Common myeloid progenitor, CD34-positive (primary cell): Measurements from ENCODE around the gene RSPRY1.

Experiments used
- CTCF ChIA-PET: fragments of 350-600 bp; sonication (Branson Sonifier 250); formaldehyde crosslinking; loops from one replicate; lab custom pipeline; 2021; ENCODE audit warnings: antibody characterized with exemption; lab: Charles Lee
- POLR2A ChIA-PET: fragments of 350-600 bp; sonication (Branson Sonifier 250); formaldehyde crosslinking; loops from one replicate; lab custom pipeline; 2021; ENCODE audit warnings: antibody characterized with exemption; lab: Charles Lee
- DNase-seq, 3 donors: peaks; one replicate each; pipeline versions ENCODE4 v3.0.0 to v3.0.0-alpha.2; 2013
- H3K27ac ChIP-seq, 2 experiments: 1 replicate in 1 of 2; 2 replicates in 1 of 2; pipeline ENCODE4 v1.7.0; 2013; ENCODE audit warnings: inconsistent platforms in 2 of 2, low read length in 2 of 2, mild to moderate bottlenecking in 2 of 2, low read depth in 1 of 2, moderate library complexity in 1 of 2; ENCODE audit not compliant: severe bottlenecking in 2 of 2, insufficient read depth in 1 of 2, poor library complexity in 1 of 2
- H3K27me3 ChIP-seq, 5 experiments: replicated peaks in 2 of 5; 1 replicate in 3 of 5; 2 replicates in 2 of 5; pipeline versions ENCODE4 v1.6.1 to v1.7.0; 2013; ENCODE audit warnings: low read length in 4 of 5, mild to moderate bottlenecking in 2 of 5, moderate library complexity in 2 of 5, inconsistent platforms in 1 of 5; ENCODE audit not compliant: insufficient read depth in 5 of 5, control insufficient read depth in 4 of 5
- H3K36me3 ChIP-seq, 4 experiments: 1 replicate in 2 of 4; 2 replicates in 2 of 4; pipeline versions ENCODE4 v1.6.1 to v1.7.0; 2013; ENCODE audit warnings: low read length in 3 of 4, control low read depth in 1 of 4, mild to moderate bottlenecking in 1 of 4; ENCODE audit not compliant: control insufficient read depth in 4 of 4, insufficient read depth in 4 of 4
- H3K4me1 ChIP-seq, 4 experiments: 1 replicate in 3 of 4; 2 replicates in 1 of 4; pipeline versions ENCODE4 v1.6.1 to v1.7.1; 2013; ENCODE audit warnings: low read length in 3 of 4, mild to moderate bottlenecking in 3 of 4, control low read depth in 1 of 4, inconsistent platforms in 1 of 4, moderate library complexity in 1 of 4; ENCODE audit not compliant: control insufficient read depth in 4 of 4, insufficient read depth in 4 of 4; ENCODE audit errors: control extremely low read depth in 1 of 4
- H3K4me3 ChIP-seq, 7 experiments: 1 replicate in 4 of 7; 2 replicates in 3 of 7; pipeline versions ENCODE4 v1.5.1 to v1.7.0; 2013; ENCODE audit warnings: mild to moderate bottlenecking in 7 of 7, low read length in 6 of 7, moderate library complexity in 6 of 7, inconsistent platforms in 2 of 7, low read depth in 2 of 7, control low read depth in 1 of 7; ENCODE audit not compliant: insufficient read depth in 4 of 7, control insufficient read depth in 1 of 7; ENCODE audit errors: extremely low read depth in 1 of 7
- H3K9me3 ChIP-seq, 5 experiments: 1 replicate in 4 of 5; 2 replicates in 1 of 5; pipeline versions ENCODE4 v1.6.1 to v1.7.1; 2013; ENCODE audit warnings: low read length in 4 of 5, mild to moderate bottlenecking in 2 of 5, inconsistent platforms in 1 of 5, low read depth in 1 of 5, moderate library complexity in 1 of 5; ENCODE audit not compliant: control insufficient read depth in 4 of 5, insufficient read depth in 2 of 5; ENCODE audit errors: control extremely low read depth in 1 of 5
- whole genome bisulfite sequencing: methylation state at CpG from one replicate; pipeline ENCODE4 v1.1.5; 2013; ENCODE audit not compliant: insufficient coverage; 5-methylcytosine and 5-hydroxymethylcytosine counted together

RSPRY1 gene

GRCh38 chr16:57229079-57229478 lies 43.0 kb downstream of the RSPRY1 start:
- no peak for DNase-seq
- H3K27ac ChIP-seq = no peak overlapping the region
- H3K27me3 ChIP-seq = no peaks in the 10 kb centered on the region
- POLR2A ChIA-PET = no interaction called here
- H3K4me3 ChIP-seq = no peak overlapping the region
- CTCF ChIA-PET = no interaction called here
- H3K9me3 ChIP-seq = no peaks in the 10 kb centered on the region
- H3K36me3 ChIP-seq = peaks cover 28 to 79% (median 57%) of the 10 kb centered on the region in 4 experiments
- WGBS = no CpG with 5 or more reads among the region's 1 CpG
- H3K4me1 ChIP-seq = no peaks in the 10 kb centered on the region

GRCh38 chr16:57231821-57232350 lies 45.8 kb downstream of the RSPRY1 start:
- H3K9me3 ChIP-seq = no peaks in the 10 kb centered on the region
- H3K36me3 ChIP-seq = peaks cover 25 to 74% (median 49%) of the 10 kb centered on the region in 4 experiments
- ChIA-PET CTCF (interaction anchor here (0.5 to 1.1 kb wide), 3 partner anchors 19 to 305 kb away, joined by 3 read pairs; no protein-coding TSS in a partner anchor), POLR2A (no interaction called here)
- no peak overlapping the region for H3K27ac ChIP-seq
- H3K4me1 ChIP-seq = peaks cover 0 to 14% (median 3%) of the 10 kb centered on the region in 4 experiments
- no peak overlapping the region for H3K4me3 ChIP-seq
- no peaks in the 10 kb centered on the region for H3K27me3 ChIP-seq
- WGBS = 100% methylated on average over 2 of the region's 3 CpGs
- DNase-seq = no peak

- DNase-seq = no peak
- Histone ChIP-seq H3K27me3 (no peaks in the 10 kb centered on the region), H3K27ac (no peak overlapping the region), H3K4me1 (peaks cover 0 to 14% (median 3%) of the 10 kb centered on the region in 4 experiments), H3K36me3 (peaks cover 23 to 66% (median 45%) of the 10 kb centered on the region in 4 experiments), H3K4me3 (no peak overlapping the region), H3K9me3 (no peaks in the 10 kb centered on the region)
- 86% methylated on average over 9 of the region's 9 CpGs for WGBS
- CTCF ChIA-PET = no interaction called here
- POLR2A ChIA-PET = no interaction called here
These were observed 48.0 kb downstream of the RSPRY1 start for GRCh38 chr16:57233944-57234706.

- H3K27ac ChIP-seq = peak overlapping the region; percentile 5 to 54
- POLR2A ChIA-PET = no interaction called here
- no peaks in the 10 kb centered on the region for H3K9me3 ChIP-seq
- H3K27me3 ChIP-seq = no peaks in the 10 kb centered on the region
- H3K4me1 ChIP-seq = peaks cover 0 to 14% (median 3%) of the 10 kb centered on the region in 4 experiments
- H3K36me3 ChIP-seq = peaks cover 24 to 69% (median 47%) of the 10 kb centered on the region in 4 experiments
- H3K4me3 ChIP-seq = no peak overlapping the region
- no peak for DNase-seq
- CTCF ChIA-PET = interaction anchor here (1.3 kb wide), 1 partner anchor 9 kb away, joined by 3 read pairs; no protein-coding TSS in a partner anchor
These were observed 48.6 kb downstream of the RSPRY1 start for GRCh38 chr16:57234707-57235092.

- Histone ChIP-seq H3K4me3 (no peak overlapping the region), H3K27me3 (no peaks in the 10 kb centered on the region), H3K9me3 (no peaks in the 10 kb centered on the region), H3K36me3 (peaks cover 21 to 67% (median 44%) of the 10 kb centered on the region in 4 experiments), H3K4me1 (peaks cover 0 to 14% (median 3%) of the 10 kb centered on the region in 4 experiments), H3K27ac (peak overlapping the region; percentile 5 to 54)
- peak; percentile 44 to 78 (median 75) for DNase-seq
- CTCF ChIA-PET = interaction anchor here (0.8 to 1.7 kb wide), 5 partner anchors 8 to 23 kb away, joined by 3 to 6 read pairs (median 4); no protein-coding TSS in a partner anchor
- POLR2A ChIA-PET = no interaction called here
- 58% methylated on average over 5 of the region's 8 CpGs for WGBS
These were observed 49.2 kb downstream of the RSPRY1 start for GRCh38 chr16:57235128-57236021.

- CTCF ChIA-PET = interaction anchor here (0.8 to 1.7 kb wide), 5 partner anchors 8 to 23 kb away, joined by 3 to 6 read pairs (median 4); no protein-coding TSS in a partner anchor
- H3K4me1 ChIP-seq = peaks cover 2 to 15% (median 4%) of the 10 kb centered on the region in 4 experiments
- no peak overlapping the region for H3K27ac ChIP-seq
- H3K27me3 ChIP-seq = no peaks in the 10 kb centered on the region
- no peak overlapping the region for H3K4me3 ChIP-seq
- peaks cover 19 to 61% (median 39%) of the 10 kb centered on the region in 4 experiments for H3K36me3 ChIP-seq
- no peaks in the 10 kb centered on the region for H3K9me3 ChIP-seq
- no peak for DNase-seq
- POLR2A ChIA-PET = no interaction called here
These were observed 49.9 kb downstream of the RSPRY1 start for GRCh38 chr16:57236022-57236350.
